HG02840 (cell line): ENCODE data around the gene MYOD1.

Experiments used
- ATAC-seq: cut with Tn5 transposase; IDR thresholded peaks from one replicate; pipeline ENCODE4 v1.9.1; 2021; ENCODE audit warnings: mild to moderate bottlenecking, moderate library complexity, moderate number of reproducible peaks; ENCODE audit not compliant: unreplicated experiment, low FRiP score

Gene MYOD1

DNA sequence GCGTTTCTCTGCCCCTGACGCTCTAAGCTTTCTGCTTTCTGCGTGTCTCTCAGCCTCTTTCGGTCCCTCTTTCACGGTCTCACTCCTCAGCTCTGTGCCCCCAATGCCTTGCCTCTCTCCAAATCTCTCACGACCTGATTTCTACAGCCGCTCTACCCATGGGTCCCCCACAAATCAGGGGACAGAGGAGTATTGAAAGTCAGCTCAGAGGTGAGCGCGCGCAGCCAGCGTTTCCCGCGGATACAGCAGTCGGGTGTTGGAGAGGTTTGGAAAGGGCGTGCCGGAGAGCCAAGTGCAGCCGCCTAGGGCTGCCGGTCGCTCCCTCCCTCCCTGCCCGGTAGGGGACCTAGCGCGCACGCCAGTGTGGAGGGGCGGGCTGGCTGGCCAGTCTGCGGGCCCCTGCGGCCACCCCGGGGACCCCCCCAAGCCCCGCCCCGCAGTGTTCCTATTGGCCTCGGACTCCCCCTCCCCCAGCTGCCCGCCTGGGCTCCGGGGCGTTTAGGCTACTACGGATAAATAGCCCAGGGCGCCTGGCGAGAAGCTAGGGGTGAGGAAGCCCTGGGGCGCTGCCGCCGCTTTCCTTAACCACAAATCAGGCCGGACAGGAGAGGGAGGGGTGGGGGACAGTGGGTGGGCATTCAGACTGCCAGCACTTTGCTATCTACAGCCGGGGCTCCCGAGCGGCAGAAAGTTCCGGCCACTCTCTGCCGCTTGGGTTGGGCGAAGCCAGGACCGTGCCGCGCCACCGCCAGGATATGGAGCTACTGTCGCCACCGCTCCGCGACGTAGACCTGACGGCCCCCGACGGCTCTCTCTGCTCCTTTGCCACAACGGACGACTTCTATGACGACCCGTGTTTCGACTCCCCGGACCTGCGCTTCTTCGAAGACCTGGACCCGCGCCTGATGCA, at the start of gene MYOD1:
Gene MYOD1, plus strand, starts transcription at position 544 of the 910 bp plus-strand sequence. Its CDS starts 212 bp downstream, at position 756.
- no peak for ATAC-seq

DNA sequence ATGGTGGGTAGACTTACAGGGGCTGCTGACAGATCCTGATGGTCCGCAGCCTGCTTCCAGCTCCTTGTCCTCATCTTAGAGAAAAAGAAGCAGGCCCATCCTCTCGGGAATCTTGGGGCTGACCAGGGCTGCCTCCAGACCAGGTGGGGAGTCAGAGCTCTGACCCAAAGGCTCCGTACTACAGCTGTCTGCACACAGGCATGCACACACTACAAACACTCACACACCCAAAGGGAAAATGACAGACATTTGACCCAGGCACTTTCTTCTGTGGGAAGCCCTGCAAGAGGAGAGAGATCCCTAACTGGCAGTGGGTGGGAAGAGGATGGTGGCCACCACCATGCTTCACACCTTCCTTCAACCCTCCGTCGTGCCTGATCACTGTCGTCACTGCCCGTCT, 46.9 kb upstream of the MYOD1 start:
- ATAC-seq: no peak

DNA sequence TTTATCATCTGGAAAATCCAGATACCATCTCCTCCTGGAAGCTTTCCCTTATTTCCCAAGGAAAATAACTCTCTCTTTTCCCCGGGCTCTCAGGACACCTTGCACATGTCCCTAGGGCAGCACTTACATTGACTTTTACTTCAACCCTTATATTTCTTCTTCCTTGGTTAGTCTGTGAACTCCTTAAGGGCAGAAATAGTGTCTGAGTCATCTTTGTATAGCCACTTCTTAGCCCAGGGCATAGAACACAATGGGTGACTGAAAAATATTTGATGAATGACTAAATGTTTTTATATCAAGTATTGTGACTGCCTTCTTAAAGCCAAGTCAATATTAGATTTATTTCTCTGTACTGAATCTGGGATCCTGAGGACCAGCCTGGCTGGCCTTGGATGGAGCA, 45.4 kb upstream of the MYOD1 start:
- no peak for ATAC-seq

DNA sequence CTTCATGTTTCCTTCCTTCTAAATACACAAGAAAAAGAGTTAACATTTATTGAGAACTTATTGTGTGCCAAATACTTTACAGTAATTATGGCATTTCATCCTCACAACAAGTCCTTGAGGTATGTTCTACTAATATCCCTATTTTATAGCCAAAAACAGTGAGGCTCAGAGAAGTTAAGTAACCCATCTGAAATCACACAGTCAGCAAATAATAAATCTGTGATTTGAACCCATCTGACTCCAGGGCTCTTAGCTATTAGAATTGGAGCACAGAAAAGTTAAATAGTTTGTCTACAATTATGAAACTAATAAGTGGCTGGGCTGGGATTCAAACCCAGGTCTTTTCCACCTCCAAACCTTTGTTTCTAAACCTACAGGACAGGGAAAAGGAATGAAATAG, 36.5 kb upstream of the MYOD1 start:
- ATAC-seq: no peak

DNA sequence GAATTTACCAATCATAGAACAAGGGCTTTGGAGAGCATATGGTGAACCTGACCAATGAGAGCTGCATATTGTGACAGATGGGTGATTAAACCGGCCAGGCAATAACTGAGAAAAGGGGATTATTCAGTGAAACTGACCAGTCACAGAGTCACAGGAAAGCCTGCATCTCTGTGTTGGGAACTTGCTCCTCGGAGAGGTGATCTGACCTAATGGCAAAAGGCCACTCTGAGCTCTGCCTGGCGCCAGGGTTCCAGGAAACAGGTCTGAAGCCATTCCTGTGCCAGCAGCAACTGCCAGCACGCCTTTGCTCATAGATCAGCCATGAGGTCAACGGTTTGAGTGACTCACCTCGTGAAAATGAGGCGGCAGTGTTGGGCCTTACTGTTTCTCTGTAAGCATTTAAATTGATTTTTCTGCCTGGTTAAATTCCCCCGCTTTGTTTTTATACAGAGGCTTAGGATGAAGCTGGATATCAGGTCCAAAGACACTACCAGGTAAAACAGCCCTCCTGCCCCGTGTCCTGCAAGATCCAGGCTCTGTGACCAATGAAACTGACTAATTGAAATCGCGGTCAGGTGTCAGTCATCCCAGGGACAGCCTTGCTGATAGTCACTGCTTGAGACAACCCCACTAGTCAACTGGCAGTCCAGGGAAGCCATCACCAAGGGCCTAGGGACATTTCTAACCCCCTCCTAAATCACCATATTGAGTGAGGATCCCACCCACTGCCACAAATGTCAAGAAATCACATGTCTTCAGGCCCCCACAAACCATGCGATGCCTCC, 35.8 kb upstream of the MYOD1 start:
- ATAC-seq: no peak

DNA sequence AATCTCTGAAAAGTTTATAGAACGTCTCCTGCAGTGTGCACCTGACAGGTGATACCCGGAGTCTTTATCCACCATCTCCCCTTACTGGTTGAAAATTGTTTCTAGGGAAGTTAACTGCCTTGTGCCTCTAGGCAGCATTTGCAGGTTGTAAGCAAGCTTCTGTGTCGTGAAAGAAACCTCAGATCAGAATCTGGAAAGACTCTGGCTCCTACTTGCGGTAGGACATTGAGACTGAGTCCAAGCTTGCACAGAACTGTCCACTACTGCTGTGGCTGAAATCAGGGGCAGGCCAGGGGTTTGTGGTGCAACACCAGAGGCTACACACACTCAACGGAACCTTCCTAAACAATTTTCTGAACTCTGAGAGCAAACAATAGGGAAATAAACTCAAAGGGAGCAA, 34.8 kb upstream of the MYOD1 start:
- no peak for ATAC-seq

DNA sequence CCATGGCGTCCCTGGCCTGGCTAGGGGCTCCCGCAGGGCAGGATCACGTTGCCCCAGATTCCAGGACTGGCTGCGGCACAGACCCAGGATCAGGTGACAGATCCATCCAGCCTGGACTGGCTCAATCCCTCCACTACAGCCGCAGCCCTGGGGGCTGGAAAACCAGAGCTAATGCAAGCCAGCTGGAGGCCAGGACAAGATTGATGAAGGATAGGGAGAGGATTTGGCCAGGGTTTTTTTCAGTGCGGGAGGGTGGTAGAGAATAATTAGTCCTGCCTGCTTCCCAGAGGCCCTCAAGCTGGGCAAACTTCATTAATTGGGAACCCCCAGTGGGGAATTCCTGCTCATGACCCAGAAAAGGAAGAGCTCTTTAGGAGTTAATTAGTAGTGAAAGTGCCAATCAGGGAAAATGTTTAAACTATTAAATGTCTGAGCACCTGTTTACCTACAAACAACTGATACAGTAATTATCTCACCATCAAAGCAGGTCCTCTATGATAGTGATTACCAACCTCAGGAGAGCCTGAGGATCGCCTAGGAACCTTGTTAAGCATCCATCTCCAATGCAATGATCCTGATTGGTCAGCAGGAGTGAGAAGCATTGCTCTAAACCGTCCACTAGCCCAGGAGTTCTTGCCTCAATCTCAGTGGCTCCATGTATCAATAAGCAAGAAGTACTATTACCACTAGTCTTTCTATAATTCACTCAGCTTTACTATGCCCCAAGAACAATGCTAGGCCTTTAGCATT, 33.0 kb upstream of the MYOD1 start:
- ATAC-seq: no peak

DNA sequence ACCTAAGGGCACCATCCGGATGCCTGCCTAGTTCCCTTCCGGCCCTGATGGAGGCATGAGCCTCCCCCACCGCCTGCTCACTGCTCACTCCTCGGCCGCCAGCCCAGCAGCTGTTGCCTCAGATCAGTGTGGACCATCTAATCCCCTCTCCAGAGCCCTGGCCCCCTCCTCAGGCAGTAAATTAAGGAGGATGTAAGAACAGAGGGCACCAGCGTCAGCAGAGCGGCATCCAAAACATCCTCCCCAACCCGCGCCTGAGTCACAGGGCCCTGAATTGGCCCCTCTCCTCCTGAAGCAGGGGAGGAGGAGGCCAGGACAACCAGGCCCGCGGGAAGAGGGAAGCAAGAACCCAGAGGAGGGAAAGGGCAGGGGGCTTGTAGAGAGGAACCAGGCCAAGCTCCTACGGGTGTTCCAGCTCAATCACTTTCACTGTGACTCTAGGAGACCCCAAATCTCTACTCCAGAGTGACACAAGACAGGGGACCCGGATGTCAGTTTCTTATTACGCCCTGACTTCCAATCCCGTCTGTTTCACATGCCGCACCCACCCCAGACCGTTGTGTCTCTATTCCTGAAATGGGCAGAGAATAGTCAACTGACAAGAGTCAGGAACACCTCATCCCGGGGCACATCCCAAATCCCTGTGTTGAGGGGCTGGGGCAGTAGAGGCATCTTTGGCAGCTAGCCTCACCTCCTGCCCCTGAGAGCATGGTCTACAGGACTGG, 31.3 kb upstream of the MYOD1 start:
- ATAC-seq: no peak

DNA sequence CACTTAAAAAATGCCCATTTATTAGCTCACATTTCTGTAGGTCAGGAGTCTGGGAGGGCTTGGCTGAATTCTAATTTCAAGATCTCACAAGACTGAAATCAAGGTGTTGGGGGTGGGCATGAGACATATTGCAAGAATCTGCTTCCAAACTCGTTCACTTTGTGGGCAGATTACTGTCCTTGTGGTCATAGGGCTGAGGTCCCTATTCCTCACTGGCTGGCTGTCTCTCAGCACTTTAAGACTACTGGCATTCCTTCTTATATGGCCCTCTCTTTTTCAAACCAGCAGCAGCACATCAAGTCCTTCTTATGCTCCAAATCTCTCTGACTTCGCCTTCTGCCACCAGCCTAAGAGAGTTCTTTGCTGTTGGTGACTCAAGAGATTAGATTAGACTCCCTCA, 27.8 kb upstream of the MYOD1 start:
- ATAC-seq: no peak

DNA sequence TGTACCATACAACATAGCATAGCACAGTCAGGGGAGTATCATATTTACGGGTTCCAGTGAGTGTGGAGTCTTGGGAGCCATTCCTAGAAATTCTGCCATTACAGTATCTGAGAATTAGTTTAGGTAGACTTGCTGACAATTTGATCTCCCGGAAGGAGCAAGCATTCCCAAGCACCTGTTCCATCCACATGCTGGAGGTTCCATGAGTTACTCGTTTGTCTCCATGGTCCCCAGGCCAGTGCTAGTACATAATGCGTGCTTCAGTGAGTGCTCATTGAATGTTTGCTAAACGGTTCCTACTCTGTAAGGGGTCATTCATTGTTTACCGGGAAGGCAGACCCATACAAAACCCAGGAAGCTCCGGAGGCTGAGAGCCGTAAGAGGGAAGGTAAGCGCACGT, 27.4 kb upstream of the MYOD1 start:
- ATAC-seq: no peak

DNA sequence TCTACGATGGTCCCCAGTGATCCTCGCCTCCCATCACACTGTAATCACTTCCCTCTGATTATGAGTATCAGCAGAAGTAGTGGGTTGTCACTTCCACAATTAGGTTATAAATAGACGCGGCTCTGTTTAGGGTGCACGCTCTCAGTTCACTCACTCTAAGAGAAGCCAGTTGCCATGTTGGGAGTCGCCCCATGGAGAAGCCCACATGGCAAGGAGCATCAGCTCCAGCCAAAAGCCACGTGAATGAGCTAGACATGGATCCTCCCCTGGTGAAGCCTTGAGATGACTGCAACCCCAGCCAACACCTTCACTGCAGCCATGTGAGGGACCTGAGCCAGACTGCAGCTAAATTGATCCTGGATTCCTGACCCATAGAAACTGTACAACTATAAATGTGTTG, 26.4 kb upstream of the MYOD1 start:
- no peak for ATAC-seq

DNA sequence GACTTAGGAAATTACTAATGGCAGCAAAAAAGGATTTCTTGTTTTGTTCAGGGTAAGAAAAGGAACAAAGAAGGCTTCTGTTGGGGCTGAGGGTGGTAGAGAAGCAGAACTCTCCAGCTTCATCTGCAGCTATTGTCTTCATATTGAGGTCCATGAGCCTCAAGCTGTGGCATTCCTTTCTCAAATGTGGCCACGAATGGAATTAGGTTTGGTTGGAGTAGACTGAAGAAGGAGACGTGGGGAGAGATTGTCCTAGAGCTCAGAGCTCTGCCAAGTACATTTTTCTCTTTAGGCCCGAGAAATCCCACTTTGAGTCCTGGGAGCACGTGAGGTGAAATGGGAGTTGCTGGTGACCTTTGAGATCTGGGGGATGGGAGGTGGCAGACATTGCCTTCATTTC, 25.8 kb upstream of the MYOD1 start:
- no peak for ATAC-seq

DNA sequence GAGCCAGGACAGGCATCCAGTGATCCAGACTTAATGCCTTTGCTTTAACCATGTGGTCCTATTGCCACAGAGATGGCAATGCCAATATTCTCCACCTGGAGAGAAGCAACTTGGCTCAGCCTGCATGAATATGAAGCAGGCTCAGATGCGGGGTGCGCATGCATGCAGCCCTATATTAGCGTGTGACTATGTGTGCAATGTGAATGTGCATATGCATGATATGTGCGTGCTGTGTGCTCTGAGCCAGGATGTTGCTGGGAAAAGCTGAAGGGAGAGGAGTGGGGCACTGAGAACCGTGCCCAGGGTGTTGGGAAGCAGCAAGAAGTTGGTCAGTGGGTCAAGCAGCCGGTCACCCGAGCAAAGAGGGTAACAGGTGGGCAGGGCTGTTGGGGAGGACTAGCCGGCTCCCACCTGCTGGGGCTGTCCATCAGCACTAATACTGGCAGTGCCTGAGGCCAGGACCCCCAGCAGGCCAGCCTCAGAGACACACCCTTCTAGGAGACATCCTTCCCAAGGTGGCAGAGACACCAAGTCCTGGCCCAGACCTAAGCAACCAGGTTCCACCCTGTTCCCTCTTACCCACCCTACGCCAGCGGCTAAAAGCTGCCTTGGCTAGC, 24.8 kb upstream of the MYOD1 start:
- no peak for ATAC-seq

DNA sequence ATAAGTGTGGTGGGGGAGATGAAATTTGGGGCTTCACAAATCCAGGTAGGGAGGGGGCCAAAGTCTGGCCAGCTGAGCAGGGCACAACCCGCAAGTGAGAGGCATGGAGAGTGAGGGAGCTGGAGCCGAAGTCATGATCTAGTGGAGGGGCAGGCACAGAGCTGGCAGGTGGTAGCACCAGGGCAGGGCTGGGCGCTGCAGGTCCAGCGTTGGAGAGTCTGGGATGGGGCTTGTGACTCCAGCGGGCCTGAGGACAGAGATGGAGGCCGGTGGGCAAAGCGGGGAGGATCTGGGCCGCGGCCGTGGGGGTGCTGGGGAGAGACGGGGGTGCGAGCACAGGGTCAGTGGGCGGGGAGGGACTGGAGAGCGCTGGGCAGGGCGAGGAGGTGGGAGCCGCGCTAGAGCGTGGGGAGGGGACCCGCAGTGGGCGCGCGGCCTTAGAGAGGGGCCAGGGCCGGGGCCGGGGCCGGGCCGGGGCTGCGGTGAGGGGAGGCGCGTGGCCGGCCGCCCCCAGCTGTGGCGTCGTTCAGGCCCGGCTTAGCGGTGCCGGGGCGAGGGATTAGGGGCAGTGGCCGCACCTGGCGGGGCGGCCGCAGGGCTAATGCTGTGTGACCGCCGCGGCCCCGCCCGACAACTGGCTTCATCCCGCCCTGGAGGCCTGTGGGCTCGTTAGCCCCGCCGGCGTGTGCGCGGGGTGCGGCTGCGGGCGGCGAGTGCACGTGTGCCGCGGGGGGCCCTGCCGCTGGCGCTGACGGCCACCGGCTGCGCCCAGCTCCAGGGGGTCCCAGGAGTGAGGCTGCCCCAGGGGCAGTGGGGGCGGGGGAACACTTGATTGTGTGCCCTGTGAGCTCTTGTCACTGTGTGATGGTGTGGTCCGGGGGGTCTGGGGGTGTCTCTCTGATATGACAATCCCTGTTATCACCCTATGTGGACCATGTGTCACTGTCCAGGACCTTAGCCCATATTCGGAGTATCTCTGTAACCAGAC, 23.6 kb upstream of the MYOD1 start:
- ATAC-seq: no peak

DNA sequence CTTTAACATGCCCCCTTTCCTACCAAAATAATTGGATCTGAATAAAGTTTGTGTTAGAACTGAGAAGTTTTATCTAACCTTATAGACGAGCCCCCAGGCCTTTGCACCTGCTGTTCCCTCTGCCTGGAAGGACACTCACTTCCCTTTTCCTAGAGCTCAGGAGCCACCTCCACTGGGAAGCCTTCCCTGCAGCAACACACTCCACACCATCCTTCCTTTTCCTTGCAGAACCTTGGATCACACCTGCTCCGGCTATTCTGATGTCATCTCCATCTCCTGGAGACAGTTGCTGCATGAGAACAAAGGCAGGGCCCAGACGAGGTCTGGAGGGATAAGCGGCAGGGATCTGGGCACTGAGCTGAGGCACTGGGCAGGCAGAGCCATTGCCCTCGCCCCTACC, 22.6 kb upstream of the MYOD1 start:
- no peak for ATAC-seq

DNA sequence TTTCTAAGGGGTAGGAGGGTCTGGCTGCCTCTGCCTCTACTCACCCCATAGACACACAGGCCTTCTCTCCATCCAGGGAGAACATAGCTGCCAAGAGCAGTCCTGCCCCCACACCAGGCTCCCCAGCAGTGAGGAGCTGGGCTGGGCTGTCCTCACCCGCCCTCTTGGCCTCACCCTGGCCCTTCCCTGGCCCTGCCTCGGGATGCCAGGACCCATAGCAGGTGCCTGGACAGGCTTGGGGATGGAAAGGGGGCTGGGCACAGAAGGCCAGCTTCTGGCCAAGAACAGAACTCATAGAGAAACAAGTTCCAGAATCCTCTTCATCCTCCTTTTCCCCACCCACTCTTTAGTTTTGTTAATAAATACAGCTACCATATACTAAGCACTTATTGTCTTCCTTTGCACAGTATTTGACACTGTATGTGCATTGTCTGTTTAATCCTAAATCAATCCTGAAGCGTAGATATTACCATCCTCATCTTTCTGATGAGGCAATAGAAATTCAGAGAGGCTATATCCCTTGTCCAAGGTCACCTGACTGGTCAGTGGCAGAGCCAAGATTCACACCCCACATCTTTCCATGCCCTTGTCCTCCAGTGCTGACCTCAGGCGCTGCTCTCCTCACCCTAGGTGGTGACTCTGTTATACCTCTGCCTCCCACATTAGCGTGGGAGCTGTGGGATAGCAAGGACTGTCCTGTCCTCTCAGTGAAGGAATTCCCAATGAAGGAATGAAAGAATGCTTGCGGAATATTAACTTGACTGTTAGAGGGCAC, 22.0 kb upstream of the MYOD1 start:
- no peak for ATAC-seq

DNA sequence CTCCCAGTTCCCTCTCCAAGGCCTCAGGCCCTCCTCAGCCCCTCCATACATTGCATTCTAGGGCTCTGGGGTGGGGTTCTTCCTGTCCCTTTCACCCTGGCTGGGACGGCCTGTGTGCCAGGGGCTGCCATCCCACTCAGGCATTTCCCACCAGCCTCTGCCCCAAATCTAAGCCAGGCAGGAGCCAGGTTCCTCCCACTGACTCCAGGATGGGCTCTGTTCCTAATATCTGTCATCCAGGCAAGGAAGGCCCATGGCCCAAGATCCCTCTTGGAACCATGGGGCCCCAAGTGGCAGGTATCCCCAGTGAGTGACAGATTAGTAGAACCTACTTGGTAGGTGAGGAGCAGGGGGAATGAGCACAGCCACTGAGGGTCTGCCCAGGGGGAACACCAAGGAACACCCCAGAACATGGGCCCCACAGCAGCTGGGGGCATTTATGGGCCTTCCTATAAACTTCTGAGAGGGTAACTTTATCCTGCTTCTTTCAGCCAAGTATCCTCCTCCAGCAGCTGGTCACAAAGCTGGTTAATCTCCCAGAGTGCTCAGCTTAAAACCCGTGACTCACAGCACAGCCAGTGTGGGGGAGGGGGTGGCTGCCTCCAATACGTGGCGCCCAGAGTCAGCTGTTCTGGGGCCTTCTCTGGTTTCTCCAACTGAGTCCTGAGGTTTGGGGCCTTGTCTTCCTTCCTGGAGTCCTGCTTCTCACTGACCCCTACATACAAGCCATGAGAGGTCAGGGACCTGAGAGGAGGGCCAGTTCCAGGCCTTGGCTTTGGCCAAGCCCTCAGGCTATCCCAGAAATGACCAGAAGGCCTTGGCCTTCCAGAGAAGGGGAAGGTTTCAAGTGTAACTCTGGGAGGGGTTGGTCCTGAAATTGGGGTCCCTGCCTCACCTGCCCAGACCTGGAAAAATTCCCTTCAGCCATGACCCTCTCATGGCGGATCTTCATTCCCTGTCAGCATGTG, 19.9 kb upstream of the MYOD1 start:
- ATAC-seq: no peak
